GM19395 (cell line): ENCODE data around the gene ZNF208.
"Not testable (repeated sequence)": the region's sequence is repeated elsewhere in the genome, so short reads cannot be mapped to it uniquely, and the experiment has no call there.

Experiments
- ATAC-seq: cut with Tn5 transposase; IDR thresholded peaks from one replicate; pipeline ENCODE4 v1.9.1; 2021; ENCODE audit warnings: mild to moderate bottlenecking, moderate library complexity; ENCODE audit not compliant: unreplicated experiment

ZNF208 gene

DNA sequence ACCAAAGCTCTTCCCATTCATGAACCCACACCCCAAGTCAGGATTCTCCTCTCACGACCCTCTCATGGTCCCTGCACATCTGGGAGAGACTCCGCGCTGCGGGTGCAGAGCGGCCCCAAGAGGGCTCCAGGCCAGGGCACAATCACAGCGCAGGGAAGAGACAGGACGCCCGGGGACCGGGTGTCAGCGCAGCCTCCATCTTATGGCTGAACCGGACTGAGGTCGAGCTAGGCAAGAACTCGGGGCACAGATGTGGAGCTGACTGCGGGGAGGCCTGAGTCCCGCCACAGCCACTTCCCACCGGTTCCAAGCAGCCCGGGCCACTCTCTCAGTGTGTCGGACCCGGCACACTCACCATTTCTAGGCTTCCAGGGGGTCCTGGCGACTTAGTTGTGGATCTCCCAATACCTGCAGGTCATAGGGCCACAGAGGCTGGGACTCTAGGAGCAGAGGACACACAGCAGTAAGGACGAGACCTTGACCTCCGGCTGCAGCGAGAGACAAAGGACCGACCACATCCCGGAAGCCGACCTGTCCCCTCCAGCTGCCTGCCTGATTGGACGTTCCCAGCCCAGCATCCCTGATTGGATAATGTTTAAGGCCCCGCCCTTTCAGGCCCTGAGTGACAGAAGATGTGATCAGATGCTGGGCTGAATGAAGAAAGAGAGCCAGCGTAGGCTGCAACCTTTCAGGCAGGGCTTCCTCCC lies at the start of gene ZNF208:
Gene ZNF208 (minus strand): TSS at position 507 of the 707 bp plus-strand sequence. CDS start 149 bp downstream, at position 358.
- ATAC-seq = not testable (repeated sequence)

DNA sequence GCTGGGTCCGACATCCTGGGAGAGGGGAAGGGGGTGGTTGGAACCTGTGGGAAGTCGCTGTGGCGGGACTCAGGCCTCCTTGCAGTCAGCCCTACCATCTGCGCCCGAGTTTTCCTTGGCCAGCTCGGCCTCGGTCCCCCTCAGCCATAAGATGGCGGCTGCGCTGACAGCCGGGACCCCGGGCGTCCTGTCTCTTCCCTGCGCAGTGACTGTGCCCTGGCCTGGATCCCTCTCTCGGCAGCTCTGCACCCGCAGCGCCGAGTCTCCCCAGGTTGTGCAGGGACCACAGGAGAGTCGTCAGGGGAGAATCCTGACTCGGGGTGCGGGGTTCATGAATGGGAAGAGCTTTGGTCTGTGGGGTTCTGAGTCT lies 41.9 kb upstream of the ZNF208 start:
- peak; percentile 50 for ATAC-seq

DNA sequence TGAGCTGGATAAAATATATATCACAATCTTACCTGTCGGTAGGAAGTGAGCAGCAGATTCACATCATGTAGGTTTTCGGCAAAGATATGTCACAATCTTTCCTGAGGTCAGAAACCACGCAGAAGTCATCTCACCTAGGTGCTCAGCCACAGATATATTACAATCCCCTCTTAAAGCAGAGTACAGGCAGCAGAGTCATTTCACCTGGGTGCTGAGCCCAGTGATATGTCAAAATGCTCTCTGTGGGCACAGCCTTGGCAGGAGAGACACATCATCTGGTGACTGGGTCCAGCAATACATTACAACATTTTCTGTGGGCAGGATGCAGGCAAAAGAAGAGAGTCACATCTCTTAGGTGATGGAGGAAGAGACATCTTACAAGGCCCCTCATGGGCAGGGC lies 30.4 kb upstream of the ZNF208 start:
- ATAC-seq = not testable (repeated sequence)

DNA sequence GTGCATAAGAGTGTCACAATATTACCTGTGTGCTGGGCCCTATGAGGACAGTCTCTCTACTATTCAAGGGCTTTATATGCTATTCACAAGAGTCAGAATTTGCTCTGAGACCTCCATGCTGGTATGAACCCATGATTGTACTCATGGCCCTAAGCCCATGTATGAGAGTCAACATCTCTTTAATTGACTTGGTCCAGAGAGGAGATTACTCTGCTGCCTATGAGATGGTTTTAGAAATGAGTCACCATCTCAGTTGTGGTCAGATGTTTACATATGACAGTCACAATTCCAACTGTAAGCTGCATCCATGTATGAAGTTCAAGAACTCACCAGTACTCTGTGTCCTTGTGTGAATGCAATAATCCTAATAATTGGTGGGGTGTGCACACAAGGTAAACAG lies 19.9 kb upstream of the ZNF208 start:
- ATAC-seq = no peak

DNA sequence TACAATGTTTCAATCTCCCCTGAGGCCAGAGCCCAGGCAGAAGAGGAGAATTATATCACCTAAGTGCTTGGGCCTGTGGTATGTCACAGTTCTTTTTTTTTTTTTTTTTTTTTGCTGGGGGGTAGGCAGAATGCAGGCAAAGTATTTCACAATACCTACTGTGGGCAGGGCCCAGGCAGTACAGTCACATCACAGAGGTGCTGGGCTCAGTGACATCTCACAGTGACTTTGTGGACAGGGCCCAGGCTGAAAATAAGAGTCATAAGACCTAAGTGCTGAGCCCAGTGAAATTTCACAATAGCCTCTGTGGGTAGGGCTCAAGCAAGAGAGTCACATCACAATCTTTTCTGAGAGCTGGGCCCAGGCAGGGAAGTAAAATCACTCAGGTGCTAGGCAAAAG lies 15.9 kb upstream of the ZNF208 start:
- no peak for ATAC-seq

DNA sequence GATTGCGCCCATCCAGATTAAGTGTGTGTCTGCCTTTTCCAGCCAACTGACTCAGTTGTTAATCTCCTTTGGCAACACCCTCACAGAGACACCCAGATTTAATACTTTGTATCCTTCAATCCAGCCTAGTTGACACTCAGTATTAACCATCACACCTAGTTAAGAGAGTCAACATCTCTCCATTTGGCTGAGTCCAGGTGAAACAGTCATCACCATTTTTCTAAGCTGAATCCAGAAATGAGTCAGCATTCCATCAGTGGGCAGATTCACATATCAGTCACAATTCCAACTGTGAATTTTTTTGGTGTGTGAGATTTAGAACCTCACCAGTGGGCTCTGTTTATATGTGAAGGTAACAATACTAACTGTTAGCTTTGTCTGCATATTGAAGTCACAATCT lies 14.8 kb upstream of the ZNF208 start:
- not testable (repeated sequence) for ATAC-seq

DNA sequence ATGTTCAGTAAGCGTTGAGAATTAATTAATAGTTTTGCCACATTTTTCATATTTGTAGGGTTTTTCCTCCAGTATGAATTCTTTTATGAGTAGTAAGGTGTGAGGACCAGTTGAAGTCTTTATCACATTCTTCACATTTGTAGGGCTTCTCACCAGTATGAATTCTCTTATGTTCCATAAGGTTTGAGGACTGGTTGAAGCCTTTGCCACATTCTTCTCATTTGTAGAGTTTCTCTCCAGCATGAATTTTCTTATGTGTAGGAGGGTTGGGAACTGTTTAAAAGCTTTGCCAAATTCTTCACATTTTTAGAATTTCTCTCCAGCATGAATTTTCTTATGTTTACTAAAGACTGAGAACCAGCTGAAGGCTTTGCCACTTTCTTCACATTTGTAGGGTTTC lies 40.3 kb downstream of the ZNF208 start:
- no peak for ATAC-seq

DNA sequence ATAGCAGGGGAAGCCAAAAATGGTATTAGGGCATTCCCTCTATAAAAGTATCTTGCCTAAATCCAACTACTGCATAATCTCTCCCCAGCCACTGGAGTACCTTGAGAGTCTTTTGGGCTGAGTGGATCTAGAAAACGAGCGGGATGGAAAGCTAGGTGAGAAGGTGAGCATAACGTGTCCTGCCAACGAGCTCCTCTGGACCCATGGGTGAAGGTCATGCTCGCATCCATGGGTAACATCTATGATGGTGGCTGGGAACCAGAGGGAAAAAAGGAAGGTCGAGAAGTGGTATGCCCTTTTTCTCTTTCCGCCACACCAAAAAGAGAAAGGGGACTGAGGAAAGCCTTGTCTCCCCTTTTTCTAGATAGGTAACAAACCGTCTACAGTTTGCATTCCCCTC lies 63.0 kb downstream of the ZNF208 start:
- ATAC-seq = no peak

DNA sequence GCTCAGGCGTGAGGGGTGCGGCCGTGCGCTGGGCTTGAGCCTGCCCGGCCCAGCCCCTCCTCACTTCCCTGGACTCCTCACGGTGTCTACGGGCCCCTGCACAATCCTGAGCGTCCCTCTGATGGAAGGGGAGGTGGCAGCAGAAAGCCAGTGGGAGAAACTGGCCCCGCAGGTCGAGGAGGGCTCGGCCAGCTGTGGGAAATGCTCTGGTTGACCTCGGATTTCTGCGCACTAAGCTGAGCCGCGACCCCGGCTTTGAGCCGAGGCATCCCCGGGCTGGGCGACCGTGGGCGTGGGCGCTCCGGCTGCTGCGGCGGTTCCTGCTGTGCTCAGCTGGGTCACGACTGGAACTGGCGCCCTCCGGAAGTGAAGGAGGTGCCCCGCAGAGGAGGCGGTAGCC lies 70.1 kb downstream of the ZNF208 start:
- ATAC-seq = no peak

DNA sequence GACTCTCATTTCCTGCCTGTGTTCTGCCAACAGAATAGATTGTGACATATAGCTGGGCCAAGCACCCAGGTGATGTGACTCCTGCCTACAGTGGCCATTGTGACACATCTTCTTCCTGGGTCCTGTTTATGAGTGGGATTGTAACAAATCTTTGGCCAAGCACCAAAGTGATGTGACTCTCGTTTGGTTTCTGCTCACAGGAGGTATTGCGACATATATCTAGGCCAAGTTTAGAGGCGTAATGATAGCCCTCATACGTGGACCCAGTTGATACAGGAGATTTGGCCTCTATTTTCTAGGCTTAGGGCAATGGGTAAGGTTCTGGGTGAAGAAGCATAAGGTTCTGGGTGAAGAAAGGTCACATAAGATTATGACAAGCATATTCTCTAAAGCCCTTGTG lies 76.2 kb downstream of the ZNF208 start:
- ATAC-seq = no peak

DNA sequence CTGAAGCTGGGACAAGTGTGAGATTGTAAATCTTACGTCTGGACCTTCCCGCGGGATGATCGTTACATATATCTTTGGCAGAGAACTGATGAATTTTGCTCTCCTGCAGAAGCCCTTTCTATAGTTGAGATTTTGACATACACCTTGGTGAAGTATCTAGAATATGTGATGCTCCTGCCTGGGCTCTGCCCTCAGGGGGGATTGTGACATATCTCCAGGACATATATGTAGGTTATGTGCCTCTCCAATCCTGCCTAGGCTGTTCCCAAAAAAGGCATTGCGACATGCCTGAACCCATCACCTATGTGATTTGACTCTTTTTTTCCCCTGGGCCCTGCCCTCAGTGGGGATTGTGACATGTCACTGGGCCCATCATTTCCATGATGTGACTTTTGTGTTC lies 76.6 kb downstream of the ZNF208 start:
- ATAC-seq = no peak

DNA sequence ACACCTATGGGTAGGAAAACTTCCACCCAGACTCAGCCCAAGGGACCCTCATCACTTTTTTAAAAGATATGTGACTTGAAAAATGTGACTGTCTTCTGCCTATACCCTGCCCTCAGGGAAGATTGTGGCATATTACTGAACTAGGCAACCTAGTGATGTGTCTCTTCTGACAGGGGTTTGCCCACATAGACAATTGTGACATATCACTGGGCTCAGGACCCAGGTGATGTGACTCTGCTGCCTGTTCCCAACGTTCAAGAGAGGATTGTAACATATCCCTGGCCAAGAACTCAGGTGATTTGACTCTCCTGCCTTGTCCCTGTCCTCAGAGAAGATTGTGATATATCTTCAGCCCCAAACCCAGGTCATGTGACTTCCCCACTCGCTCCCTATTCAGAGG lies 88.5 kb downstream of the ZNF208 start:
- ATAC-seq = no peak

DNA sequence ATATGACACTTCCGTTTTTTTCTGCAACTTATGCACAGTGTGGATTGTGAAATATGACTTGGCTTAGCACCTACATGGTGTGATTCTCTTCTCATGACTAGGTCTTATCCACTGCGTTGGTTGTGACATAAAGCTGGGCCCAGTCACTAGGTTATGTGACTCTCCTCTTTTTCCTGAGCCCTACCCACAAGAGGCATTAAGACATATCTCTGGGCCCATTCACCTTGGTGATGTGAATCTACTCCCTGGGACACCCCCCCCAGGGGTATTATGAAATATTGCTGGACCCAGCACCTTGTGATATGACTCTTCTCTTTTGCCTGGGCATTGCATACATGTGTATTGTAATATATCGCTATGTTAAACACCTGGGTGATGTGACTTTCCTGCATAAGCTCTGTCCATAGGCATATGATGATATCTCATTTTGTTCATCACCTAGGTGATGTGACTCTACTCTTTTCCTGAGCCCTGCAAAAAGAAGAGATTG lies 89.0 kb downstream of the ZNF208 start:
- ATAC-seq = no peak

DNA sequence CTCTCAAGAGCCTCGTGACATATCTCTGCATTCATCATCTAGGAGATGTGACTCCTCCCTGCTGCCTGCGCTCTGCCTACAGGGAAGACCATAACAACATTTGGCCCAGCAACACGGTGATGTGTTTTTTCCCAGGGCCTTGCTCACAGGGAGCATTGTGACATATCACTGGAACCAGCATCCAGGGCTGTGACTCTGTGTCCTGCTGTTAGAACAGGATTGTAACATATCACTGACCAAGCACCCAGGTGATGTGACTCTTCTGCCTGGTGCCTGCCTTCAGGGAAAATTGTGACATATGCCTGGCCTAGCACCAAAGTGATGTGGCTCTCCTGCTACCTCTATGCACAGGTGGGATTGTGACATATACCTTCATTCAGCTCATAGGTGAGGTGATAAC lies 95.3 kb downstream of the ZNF208 start:
- no peak for ATAC-seq

DNA sequence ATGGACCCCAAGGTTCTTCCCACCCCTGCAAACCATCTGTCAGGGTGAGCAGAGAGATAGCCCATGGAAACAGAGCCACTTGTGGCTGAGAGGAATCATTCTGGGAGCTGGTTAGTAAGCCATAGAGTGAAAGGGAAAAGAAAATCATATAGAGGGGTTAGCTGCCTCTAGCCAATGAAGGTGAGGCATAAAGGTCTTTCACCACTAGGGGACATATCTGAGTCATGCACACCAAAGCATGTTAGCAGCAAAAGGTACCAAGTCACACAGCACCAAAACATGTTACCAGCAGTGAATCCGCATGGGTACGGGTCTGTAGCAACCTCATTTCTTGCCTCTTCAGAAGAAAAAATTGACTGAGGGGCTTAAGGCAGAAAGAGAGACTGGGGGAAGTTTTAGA lies 98.1 kb downstream of the ZNF208 start:
- no peak for ATAC-seq

DNA sequence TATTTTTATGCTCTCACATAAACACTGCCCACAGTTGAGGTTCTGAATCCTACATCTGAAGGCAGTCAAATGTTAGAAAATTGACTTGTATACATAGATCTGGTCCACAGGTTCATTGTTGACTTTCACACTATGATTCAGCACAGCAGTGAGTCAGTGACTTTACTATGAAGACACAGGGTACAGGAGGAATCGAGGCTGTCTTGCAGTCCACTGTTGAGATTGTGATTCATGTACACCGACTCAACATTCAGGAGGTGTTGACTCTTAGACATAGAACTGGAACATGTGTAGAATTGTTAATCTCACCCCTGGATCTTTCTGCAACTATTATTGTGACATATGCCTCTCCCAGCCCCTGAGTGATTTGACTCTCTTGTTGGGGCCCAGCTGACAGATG lies 100.4 kb downstream of the ZNF208 start:
- ATAC-seq = no peak

DNA sequence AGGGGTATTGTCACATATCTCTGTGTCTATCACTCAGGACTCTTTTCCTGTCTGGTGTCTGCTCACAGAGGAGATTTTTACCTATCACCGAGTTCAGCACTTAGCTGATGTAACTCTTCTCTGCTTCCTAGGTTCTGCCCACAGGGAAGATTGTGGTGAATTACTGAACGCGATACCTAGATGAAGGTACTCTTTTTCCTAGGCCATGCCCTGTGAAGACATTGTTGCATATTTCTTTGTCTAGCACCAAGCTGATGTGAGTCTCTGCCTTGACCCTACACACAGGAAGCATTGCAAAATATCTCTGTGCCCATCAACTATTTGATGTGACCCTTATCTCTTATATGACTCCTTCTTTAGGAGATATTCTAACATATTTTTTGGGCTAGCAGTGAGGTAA lies 102.7 kb downstream of the ZNF208 start:
- ATAC-seq = no peak

DNA sequence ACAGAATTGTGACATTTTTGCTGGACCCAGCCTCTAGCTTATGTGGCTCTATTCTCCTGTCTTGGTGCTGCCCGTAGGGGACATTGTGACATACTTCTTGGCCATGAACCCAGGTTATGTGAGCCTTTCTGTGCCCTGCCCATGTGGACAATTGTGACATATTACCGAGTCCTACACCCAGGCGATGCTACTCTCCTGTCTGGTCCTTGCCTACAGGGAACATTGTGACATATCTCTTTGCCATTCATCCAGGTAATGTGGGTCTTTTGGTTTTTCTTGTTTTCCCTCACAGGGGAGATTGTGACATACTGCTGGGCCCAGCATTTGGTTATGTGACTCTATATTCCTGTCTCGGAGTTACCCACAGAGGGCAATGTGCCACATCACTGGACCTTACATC lies 103.2 kb downstream of the ZNF208 start:
- ATAC-seq = no peak

DNA sequence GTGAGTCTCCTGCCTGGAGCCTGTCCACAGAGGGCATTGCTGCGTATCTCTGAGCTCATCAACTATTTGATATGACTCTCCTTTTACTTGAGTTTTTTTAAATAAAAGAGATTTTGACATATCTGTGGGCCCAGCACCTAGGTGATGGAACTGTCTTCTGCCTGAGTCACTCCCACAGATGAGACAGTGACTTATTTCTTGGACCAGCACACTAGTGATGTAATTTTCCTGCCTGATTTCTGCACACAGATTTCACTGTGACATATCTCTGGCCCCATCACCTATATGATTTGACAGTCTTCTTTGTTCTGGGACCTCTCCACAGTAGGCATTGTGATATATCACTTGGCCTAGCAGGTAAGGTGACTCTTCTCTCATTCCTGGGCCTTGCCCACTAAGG lies 108.2 kb downstream of the ZNF208 start:
- no peak for ATAC-seq

DNA sequence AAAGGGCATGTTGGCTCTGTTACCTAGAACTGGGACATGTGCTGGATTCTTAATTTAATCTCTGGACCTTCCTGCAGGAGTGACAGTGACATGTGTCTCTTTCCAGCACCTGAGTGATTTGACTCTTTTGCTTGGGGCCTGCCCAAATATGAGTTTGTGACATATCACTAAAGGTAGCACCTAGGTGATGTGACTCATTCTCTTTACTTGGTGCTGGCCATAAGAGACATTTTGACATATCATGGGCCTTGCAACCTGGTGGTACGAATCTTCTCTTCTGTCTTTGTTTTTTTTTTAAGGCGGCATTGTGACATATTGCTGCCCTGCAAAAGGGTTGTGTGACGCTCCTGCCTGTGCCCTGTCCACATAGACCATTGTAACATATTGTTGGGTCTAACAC lies 108.9 kb downstream of the ZNF208 start:
- ATAC-seq = no peak

DNA sequence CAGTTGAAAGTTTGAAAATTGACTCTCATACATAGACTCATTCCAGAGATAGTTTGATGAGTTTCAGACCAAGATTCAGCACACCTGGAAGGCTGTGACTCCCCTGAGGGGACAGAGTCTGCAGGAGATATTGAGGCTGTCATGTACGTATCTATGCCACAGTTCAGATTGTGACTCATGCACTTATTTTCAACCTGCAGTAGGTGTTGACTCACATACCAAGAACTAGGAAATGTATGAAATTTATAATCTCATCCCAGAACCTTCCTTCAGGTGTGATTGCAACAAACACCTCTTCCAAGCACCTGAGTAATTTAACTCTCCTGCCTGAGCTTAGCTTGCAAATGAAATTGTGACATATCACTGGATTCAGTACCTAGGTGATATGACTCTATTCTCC lies 110.3 kb downstream of the ZNF208 start:
- no peak for ATAC-seq

DNA sequence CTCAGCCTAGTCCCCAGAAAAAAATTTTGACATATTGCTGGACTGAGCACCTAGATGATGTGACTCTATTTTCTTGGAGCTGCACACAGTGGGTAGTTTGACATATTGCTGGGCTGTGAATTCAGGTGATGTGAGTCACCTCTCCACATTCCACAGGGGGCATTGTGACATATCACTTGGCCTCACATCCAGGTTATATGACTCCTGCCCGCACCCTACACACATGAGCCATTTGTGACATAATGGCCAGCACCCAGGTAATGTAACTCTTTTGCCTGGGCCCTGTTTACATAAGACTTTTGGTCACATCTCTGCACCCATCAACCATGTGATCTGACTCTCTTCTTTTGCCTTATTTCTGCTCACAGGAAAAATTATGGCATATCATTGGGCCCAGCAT lies 119.7 kb downstream of the ZNF208 start:
- no peak for ATAC-seq

DNA sequence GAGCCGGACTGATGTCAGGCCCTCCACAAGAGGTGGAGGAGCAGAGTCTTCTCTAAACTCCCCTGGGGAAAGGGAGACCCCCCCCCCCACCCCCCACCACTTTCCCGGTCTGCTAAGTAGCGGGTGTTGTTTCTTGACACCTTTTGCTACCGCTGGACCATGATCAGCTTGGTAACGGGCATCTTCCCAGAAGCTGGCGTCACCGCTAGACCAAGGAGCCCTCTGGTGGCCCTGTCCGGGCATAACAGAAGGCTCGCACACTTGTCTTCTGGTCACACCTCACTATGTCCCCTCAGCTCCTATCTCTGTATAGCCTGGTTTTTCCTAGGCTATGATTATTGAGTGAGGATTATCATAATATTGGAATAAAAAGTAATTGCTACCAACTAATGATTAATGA lies 120.7 kb downstream of the ZNF208 start:
- ATAC-seq = not testable (repeated sequence)
